Dermis lymphatic vessel endothelial cell (primary cell): ENCODE data around the gene MDC1. TPM values are rescaled to one million over a fixed set of nuclear protein-coding genes. Genes with fewer than 3 reads are reported as not detected.

Experiments used
- total RNA-seq: library from RNA; depleted of rRNA; stranded (reverse); fragments of >200 nt; gene quantifications from 2 replicates; pipeline ENCODE4 v1.2.1, GENCODE V29; 2014

Gene MDC1, protein sequence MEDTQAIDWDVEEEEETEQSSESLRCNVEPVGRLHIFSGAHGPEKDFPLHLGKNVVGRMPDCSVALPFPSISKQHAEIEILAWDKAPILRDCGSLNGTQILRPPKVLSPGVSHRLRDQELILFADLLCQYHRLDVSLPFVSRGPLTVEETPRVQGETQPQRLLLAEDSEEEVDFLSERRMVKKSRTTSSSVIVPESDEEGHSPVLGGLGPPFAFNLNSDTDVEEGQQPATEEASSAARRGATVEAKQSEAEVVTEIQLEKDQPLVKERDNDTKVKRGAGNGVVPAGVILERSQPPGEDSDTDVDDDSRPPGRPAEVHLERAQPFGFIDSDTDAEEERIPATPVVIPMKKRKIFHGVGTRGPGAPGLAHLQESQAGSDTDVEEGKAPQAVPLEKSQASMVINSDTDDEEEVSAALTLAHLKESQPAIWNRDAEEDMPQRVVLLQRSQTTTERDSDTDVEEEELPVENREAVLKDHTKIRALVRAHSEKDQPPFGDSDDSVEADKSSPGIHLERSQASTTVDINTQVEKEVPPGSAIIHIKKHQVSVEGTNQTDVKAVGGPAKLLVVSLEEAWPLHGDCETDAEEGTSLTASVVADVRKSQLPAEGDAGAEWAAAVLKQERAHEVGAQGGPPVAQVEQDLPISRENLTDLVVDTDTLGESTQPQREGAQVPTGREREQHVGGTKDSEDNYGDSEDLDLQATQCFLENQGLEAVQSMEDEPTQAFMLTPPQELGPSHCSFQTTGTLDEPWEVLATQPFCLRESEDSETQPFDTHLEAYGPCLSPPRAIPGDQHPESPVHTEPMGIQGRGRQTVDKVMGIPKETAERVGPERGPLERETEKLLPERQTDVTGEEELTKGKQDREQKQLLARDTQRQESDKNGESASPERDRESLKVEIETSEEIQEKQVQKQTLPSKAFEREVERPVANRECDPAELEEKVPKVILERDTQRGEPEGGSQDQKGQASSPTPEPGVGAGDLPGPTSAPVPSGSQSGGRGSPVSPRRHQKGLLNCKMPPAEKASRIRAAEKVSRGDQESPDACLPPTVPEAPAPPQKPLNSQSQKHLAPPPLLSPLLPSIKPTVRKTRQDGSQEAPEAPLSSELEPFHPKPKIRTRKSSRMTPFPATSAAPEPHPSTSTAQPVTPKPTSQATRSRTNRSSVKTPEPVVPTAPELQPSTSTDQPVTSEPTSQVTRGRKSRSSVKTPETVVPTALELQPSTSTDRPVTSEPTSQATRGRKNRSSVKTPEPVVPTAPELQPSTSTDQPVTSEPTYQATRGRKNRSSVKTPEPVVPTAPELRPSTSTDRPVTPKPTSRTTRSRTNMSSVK (N-terminal part only)
- 4.8 and 5.3 TPM in 2 replicates for total RNA-seq

DNA sequence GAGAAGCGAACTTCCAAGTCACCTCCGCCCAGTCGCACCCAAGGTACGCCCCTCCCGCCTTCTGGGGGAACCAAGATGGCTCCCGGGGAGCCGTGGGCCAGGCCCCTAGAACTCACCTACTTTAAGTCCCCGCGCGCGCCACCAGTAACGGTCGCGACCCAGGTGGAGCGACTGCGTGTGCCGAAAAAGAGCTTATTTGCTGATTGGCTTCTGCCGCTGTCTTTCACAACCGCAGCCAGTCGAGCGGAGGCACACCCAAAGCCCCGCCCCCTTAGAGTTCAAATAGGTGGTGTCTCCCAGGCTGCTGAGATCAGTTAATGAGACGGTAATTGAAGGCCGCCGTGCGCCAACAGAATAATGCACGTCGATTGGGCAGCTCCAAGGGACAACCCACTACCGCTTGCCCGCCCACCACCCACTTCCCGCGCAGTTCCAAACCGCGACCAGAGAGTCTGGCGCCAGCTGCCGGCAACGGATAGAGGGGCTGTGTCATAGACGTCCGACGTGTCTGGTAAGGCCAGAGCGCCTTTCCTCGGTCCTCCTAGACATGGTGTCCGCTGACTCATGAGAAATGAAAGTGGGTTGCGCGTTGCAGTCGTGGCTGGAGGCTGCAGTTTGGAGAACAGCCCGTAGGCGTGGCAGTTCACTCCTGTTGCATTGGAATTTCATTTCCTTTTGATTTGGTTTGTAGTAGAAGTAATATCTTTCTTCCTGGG is at the start of gene MDC1:
MDC1 (minus strand) TSS at position 153 of the 716 bp plus-strand sequence. CDS start 2,106 bp downstream, outside the sequence.

DNA sequence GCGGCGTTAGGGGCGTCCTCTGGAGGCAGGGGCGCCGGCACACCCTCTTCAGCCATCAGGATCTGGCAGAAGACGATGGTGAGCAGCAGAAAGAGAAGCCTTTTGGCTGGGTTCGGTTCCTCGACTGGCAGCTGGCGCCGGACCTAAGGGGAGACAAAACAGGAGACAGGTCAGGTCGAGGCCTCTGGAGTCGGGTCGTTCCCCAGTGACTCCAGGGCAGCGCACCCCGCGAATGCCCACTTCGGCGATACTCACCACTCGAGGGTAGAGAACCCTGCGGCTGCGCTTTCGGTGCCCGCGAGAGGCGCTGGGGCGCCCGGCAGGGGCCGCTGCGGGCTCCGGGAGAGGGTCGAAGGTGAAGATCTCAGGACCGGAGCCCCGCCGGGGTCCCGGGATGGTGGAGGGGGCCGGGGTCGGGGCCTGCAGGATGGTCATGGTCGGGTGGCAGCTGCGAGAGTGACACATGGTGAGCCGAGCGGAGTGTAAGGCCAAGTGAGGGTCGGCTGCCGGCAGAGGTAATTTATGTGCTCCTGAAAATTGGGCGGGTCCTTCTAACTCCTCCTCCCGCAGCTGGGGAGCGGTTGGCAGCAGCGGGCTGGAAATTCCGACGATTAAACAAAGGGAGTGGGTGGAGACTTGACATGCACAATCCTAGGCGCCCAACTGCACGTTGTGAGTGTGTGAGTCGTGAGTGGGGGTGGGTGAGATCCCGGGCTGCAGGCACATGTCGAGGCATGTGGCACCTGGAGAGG is 27.1 kb upstream of the MDC1 start, which contains the start of gene IER3:
IER3 (minus strand) TSS at position 494 of the 752 bp plus-strand sequence; CDS start at position 465, 29 bp downstream.

DNA sequence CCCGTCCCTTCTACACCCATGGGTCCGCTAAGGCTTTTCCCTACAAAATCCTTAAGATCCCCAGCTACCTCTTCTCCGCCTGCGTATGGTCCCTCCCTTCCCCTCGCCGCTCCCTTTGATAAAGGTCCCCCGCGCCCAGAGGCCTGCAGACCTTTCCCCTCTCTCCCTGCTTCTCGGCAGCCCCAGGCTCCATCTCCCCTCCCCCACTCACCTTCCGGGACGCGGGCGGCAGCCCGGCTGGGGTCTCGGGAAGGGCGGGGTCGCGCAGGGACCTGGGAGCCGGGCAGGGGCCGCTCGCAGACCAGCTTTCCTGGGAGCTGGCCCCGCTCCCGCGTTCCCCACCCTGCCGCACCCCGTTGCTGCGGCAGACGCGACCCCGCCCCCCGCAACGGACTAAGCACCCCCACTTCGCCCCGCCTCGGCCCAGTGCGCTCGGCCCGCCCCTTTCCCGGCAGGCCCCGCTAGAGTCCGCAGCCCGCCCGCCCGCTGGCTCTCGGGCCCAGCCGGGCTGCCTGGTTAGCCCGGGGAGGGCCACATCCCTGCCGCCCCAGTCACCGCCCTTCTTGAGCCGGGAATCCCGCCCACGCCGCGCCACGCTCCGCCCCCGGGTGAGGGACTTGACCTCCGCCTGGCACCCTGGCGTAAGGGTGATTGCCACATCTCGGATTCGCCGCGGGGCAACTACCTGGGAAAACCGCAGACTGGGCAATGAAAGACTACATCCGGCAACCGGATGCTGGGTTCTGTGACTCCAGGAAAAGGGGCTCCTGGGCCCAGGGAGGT is 25.4 kb upstream of the MDC1 start, which contains the start of gene FLOT1:
FLOT1 (minus strand) TSS at position 372 of the 783 bp plus-strand sequence. CDS start 498 bp downstream, outside the sequence.

DNA sequence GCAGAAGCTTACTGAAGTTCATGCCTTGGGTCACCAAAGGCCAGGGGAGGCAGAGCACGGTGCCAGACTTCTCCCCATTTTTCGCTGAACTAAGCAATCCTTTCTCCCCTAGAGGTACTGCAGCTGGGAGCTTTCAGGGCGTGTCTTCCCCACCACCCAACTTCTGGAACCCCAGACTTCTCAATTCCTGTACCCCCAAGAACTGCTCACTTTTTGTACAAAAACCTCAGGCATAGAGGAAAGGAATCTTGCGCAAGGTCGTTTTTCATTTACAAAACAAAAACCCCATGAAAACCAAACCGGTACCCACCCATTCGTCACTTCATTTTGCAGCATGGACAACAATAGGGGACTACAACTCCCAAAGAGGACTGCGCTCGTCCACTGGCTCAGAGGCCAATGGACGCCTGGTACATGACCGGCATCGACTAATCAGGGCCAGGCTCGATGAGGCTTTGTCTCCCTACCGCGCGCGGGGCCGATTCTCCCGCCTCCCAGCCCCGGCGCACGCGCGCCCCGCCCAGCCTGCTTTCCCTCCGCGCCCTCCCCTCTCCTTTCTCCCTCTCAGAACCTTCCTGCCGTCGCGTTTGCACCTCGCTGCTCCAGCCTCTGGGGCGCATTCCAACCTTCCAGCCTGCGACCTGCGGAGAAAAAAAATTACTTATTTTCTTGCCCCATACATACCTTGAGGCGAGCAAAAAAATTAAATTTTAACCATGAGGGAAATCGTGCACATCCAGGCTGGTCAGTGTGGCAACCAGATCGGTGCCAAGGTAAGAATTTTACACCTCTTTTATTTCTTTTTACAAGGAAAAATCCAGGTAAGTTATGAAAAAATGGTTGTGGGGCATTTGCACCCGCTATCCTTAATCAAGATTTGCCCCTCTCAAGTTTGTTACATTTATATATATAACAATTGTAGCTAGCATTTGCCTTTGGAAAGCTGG is 3.0 kb upstream of the MDC1 start, which contains the start of gene TUBB:
TUBB (plus strand) TSS at position 562 of the 947 bp plus-strand sequence; CDS start at position 717, 155 bp downstream.

DNA sequence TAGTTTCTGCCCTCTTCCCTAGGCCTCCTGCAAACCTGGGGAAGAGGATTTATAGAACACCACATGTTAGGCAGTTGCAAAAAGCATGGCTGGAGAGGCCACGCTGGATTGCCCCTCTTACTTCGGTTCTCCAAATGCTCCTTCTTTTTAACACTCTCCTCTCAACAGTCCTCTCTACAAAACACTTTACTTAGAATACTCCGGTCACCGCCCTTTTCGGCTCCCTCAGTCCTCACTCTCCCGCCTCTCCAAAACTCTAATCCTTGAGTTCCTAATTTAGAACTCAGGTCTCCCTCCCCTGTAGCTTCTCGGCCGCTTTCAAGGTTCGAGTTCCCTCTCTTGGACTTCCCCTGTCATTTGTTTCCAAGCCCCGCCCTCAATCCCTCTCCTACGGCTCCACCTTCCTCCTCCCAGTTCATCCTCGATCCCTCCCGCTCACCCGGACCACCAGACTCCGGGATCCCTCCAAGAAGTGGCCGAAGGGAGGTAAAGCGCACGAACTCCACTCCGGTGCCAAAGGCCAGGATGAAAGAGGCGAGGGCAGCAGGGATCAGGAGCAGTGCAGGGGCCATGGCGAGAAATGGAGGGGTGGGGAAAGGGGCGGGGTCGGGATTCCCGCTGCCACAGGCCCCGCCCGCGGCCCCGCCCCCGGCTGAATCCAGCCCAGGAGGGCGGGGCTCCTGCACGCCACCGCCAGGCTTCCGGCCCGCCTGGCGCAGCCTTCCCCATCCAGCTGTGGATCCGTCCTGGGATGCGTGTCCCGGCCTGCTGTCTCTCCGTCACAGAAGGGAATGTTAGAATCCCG is 26.5 kb downstream of the MDC1 start, which contains the start of gene NRM:
NRM (minus strand) TSS at position 582 of the 805 bp plus-strand sequence; CDS start at position 572, 10 bp downstream.

DNA sequence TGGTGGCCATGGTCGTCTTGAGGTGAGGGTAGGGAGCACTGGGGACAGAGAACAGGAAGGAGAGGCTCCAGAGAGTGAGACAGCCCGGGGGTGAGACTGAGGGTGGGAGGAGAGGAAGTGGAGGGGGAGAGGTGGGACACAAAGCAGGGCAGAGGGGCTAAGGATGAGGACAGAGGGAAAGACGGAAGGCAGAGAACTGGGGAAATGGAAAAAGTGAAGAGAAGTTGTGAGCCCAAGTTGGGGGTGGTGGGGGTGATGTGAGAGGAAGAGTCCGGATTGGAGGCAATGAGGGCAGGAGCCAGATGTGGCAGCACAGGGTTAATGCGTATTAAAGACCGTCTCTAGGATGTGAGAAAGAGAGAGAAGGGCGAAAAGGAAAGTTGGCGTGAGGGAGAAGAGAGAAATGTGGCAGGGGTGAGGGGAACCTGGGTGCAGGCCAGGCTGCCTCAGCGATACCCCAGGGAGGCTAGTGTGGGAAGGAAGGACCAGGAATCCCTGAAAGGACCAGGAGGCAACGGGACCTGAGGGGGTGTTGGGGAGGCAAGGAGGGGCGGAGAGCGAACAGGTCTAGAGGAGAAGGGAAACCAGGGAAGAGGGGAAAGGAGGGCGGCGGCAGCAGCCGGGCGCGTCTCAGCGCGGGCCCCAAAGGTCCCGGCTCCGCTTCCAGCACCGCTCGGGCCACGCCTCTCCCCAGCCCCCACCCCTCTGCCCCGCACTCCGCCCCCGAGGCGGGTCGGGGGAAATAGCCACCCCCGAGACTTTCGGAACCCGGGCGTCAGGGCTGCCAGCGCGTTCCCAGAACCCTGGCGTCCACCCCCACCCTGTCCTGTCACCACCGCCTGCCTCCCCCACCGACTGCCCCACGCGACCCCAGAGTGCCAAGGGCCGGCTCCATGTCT is 30.8 kb downstream of the MDC1 start, which contains the start of gene PPP1R18:
PPP1R18 (minus strand) TSS at position 637 of the 899 bp plus-strand sequence; CDS start at position 10, 627 bp downstream.

DNA sequence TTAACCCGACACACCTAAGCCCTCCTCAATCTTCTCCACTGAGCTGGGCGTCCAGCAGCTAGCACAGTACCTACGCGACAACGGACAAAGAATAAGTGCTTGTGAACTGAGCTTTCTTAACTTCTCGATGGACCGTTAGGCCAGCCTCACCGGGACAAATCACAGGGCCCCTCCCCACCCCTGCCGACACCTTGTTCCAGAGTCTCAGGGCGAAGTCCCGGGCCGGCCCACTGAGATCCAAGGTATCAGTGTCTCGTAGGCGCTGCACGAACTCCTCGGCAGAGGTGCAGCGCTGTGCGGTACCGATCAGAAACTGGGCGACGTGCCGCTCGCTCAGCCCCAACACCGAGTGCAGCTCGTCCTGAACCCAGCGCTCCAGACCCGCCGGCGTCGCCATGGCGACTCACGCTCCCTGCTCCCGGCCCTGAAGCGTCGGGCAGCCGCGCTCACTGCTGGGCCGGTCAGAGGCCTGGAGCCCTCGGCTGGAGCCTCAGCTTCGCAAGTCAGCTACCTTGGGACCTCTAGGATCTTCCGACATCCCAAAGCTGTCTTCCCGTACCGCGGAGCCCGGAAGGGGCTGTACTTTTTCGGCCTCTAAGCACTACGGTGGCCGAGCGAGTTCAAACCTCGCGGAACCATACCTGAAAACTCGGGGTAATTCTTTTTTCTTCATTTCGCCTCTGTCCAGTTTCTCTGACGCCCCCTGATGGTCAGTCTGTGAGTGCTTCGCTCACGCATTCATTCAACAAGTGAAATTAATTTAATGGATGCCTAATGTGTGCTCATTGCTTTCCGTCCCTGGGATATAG is 44.4 kb downstream of the MDC1 start, which contains the start of gene DHX16:
DHX16 (minus strand) TSS at position 562 of the 809 bp plus-strand sequence; CDS start at position 397, 165 bp downstream.

Other genes starting within 250 kb of the MDC1 start
- gene HLA-E, start 227.8 kb downstream of the MDC1 start, total RNA-seq: 1,133 and 1,489 TPM in 2 replicates
- 54.1 and 72.4 TPM in 2 replicates for gene GNL1, start 160.8 kb downstream of the MDC1 start, total RNA-seq
- gene PRR3, start 160.0 kb downstream of the MDC1 start, total RNA-seq: 2.6 and 3.4 TPM in 2 replicates
- 34.6 and 40.5 TPM in 2 replicates for gene ABCF1, start 145.8 kb downstream of the MDC1 start, total RNA-seq
- gene PPP1R10, start 100.0 kb downstream of the MDC1 start, total RNA-seq: 12.8 and 13.3 TPM in 2 replicates
- 50.3 and 70.6 TPM in 2 replicates for gene MRPS18B, start 99.4 kb downstream of the MDC1 start, total RNA-seq
- gene ATAT1, start 90.4 kb downstream of the MDC1 start, total RNA-seq: 4.0 and 4.6 TPM in 2 replicates
- gene C6orf136, start 70.1 kb downstream of the MDC1 start, total RNA-seq: 2.2 and 3.6 TPM in 2 replicates
- 29.4 and 32.2 TPM in 2 replicates for gene DHX16, start 44.3 kb downstream of the MDC1 start, total RNA-seq
- 21.8 and 34.0 TPM in 2 replicates for gene PPP1R18, start 30.6 kb downstream of the MDC1 start, total RNA-seq
- 0.86 and 0.98 TPM in 2 replicates for gene NRM, start 26.3 kb downstream of the MDC1 start, total RNA-seq
- gene TUBB, start 3.1 kb upstream of the MDC1 start, total RNA-seq: 208 and 236 TPM in 2 replicates
- gene FLOT1, start 25.4 kb upstream of the MDC1 start, total RNA-seq: 71.3 and 91.2 TPM in 2 replicates
- 39.7 and 82.2 TPM in 2 replicates for gene IER3, start 27.3 kb upstream of the MDC1 start, total RNA-seq
- gene DDR1, start 167.2 kb upstream of the MDC1 start, total RNA-seq: 4.8 and 5.7 TPM in 2 replicates
- gene GTF2H4, start 190.9 kb upstream of the MDC1 start, total RNA-seq: 10.4 and 12.7 TPM in 2 replicates
- 9.6 and 11.0 TPM in 2 replicates for gene VARS2, start 197.0 kb upstream of the MDC1 start, total RNA-seq
- not detected in 2 replicates for gene SFTA2, start 214.9 kb upstream of the MDC1 start, total RNA-seq
- gene MUCL3, start 223.7 kb upstream of the MDC1 start, total RNA-seq: not detected in 2 replicates